Muscle of arm (tissue), 14 donors: Measurements from ENCODE around the gene LCTL. TPM values are rescaled to one million over a fixed set of nuclear protein-coding genes. Genes with fewer than 3 reads are reported as not detected.

Experiments
- DNase-seq: peaks from one replicate; pipeline ENCODE4 v3.0.0-alpha.2; 2013
- long read RNA-seq, 11 donors: transcript quantifications; one replicate each; lab custom pipeline, GENCODE V29; 2026
- polyA plus RNA-seq, 12 donors: library from polyadenylated mRNA; unstranded; fragments of 120-200 nt; gene quantifications; one replicate each; pipeline ENCODE4 v1.2.1, GENCODE V29; 2013; ENCODE audit not compliant: insufficient read length in 12 of 12

The LCTL gene
- under 1 TPM in 10 of 12 donors, not detected in 2; 0.09 to 0.62 (median 0.21) TPM for polyA plus RNA-seq
- long read RNA-seq, donor 1 = 0 reads
- long read RNA-seq, donor 2 = 0 reads
- long read RNA-seq, donor 3 = 0 reads
- long read RNA-seq, donor 4 = 0 reads
- long read RNA-seq, donor 5 = 0 reads
- long read RNA-seq, donor 6 = 0 reads
- long read RNA-seq, donor 7 = 0 reads
- long read RNA-seq, donor 8, partial matches to known transcripts = 8 of 8 reads
- long read RNA-seq, donor 8, other reads (novel, unspliced or antisense) = 0 of 8 reads
- long read RNA-seq, donor 9 = 0 reads
- long read RNA-seq, donor 10 = 0 reads
- long read RNA-seq, donor 11 = 0 reads

GRCh38 chr15:66565741-66566144, at the start of gene LCTL:
Gene LCTL (minus strand): TSS chr15:66565998. CDS start chr15:66565365, 633 bp downstream.
- no peak for DNase-seq

- no peak for DNase-seq
These were observed 49.4 kb upstream of the LCTL start for GRCh38 chr15:66614951-66615760.

GRCh38 chr15:66614456-66614855, 48.7 kb upstream of the LCTL start:
- no peak for DNase-seq

GRCh38 chr15:66613743-66614142, 47.9 kb upstream of the LCTL start:
- DNase-seq = no peak

GRCh38 chr15:66611257-66612053, 45.7 kb upstream of the LCTL start:
- no peak for DNase-seq

- DNase-seq = no peak
These were observed 44.1 kb upstream of the LCTL start for GRCh38 chr15:66609876-66610275.

GRCh38 chr15:66608881-66609280, 43.1 kb upstream of the LCTL start:
- DNase-seq = no peak

- no peak for DNase-seq
These were observed 42.4 kb upstream of the LCTL start for GRCh38 chr15:66608159-66608558.

GRCh38 chr15:66603301-66604179, 37.7 kb upstream of the LCTL start:
- peak; percentile 44 for DNase-seq

- DNase-seq = no peak
These were observed 35.7 kb upstream of the LCTL start for GRCh38 chr15:66601521-66601920.

GRCh38 chr15:66600240-66600627, 34.4 kb upstream of the LCTL start:
- DNase-seq = no peak

- no peak for DNase-seq
These were observed 33.9 kb upstream of the LCTL start for GRCh38 chr15:66599536-66600239.

- no peak for DNase-seq
These were observed 32.5 kb upstream of the LCTL start for GRCh38 chr15:66598095-66598815.

GRCh38 chr15:66595931-66596545, 30.2 kb upstream of the LCTL start:
- no peak for DNase-seq

- DNase-seq = no peak
These were observed 29.5 kb upstream of the LCTL start for GRCh38 chr15:66595332-66595731.

- no peak for DNase-seq
These were observed 29.0 kb upstream of the LCTL start for GRCh38 chr15:66594836-66595235.

- no peak for DNase-seq
These were observed 28.5 kb upstream of the LCTL start for GRCh38 chr15:66594344-66594743.

GRCh38 chr15:66593219-66593780, 27.5 kb upstream of the LCTL start:
- DNase-seq = no peak
